Calu3 (cell line): ENCODE results near the gene RNF213. TPM values are rescaled to one million over a fixed set of nuclear protein-coding genes. Genes with fewer than 3 reads are reported as not detected.

Experiments
- BruUV-seq: library from RNA; stranded (reverse); fragments of 400-500 nt; replicated peaks from 2 replicates; lab custom pipeline; 2021; lab: Mats Ljungman, UMichigan
- CTCF ChIA-PET: fragments of 300-600 bp; sonication (Branson Sonifier 250); formaldehyde crosslinking; loops from one replicate; lab custom pipeline; 2022; ENCODE audit warnings: antibody characterized with exemption; lab: Charles Lee
- DNase-seq: peaks from one replicate; pipeline ENCODE4 v3.0.0; 2022
- H3K27ac Mint-ChIP-seq: one replicate; pipeline ENCODE4 v1.8.0; 2022; ENCODE audit warnings: mixed read lengths; ENCODE audit not compliant: unreplicated experiment
- H3K27me3 Mint-ChIP-seq: one replicate; pipeline ENCODE4 v1.8.0; 2022; ENCODE audit warnings: mixed read lengths; ENCODE audit not compliant: unreplicated experiment
- H3K36me3 Mint-ChIP-seq: one replicate; pipeline ENCODE4 v1.8.0; 2022; ENCODE audit warnings: mild to moderate bottlenecking, moderate library complexity, mixed read lengths; ENCODE audit not compliant: insufficient read depth, unreplicated experiment
- H3K4me1 Mint-ChIP-seq: one replicate; pipeline ENCODE4 v1.8.0; 2022; ENCODE audit warnings: mild to moderate bottlenecking, low read depth, mixed read lengths; ENCODE audit not compliant: unreplicated experiment
- H3K4me3 Mint-ChIP-seq: one replicate; pipeline ENCODE4 v1.8.0; 2022; ENCODE audit warnings: mild to moderate bottlenecking, low read depth, moderate library complexity, mixed read lengths; ENCODE audit not compliant: unreplicated experiment
- H3K9me3 Mint-ChIP-seq: one replicate; pipeline ENCODE4 v1.8.0; 2022; ENCODE audit warnings: low read depth, mixed read lengths; ENCODE audit not compliant: unreplicated experiment
- CTCF ChIP-seq: fragments of 200-600 bp; IDR thresholded peaks from one replicate; pipeline ENCODE4 v1.8.0; 2022; ENCODE audit warnings: antibody characterized with exemption; ENCODE audit not compliant: unreplicated experiment
- intact Hi-C: fragments of 100-400 bp; cut with micrococcal nuclease; formaldehyde crosslinking; loops from one replicate; pipeline ENCODE4 v1.10.0; 2022; ENCODE audit not compliant: unreplicated experiment
- total RNA-seq: library from RNA; stranded (reverse); gene quantifications from 2 replicates; pipeline ENCODE4 v1.2.3, GENCODE V29; 2022

Gene RNF213
- total RNA-seq, 1 experiment from 2014 or later = 221 TPM

- BruUV-seq = no TSS peak
- Mint-ChIP-seq H3K9me3 (no peaks in the 10 kb centered on the region), H3K27ac (no peak overlapping the region), H3K4me1 (peaks cover 1% of the 10 kb centered on the region), H3K36me3 (peaks cover 12% of the 10 kb centered on the region), H3K4me3 (no peak overlapping the region), H3K27me3 (no peaks in the 10 kb centered on the region)
- no peak for DNase-seq
- no peak for TF ChIP-seq CTCF
- CTCF ChIA-PET = no interaction called here
- intact Hi-C loops = no loop called here
Observed at GRCh38 chr17:80213643-80213975, 47.0 kb upstream of the RNF213 start.

GRCh38 chr17:80214012-80214877, 46.4 kb upstream of the RNF213 start:
- no peak overlapping the region for H3K4me3 Mint-ChIP-seq
- peaks cover 7% of the 10 kb centered on the region for H3K4me1 Mint-ChIP-seq
- H3K9me3 Mint-ChIP-seq = no peaks in the 10 kb centered on the region
- peaks cover 16% of the 10 kb centered on the region for H3K36me3 Mint-ChIP-seq
- no peak for DNase-seq
- no peak for TF ChIP-seq CTCF
- CTCF ChIA-PET = interaction anchor here (0.6 kb wide), 1 partner anchor 49 kb away, joined by 3 read pairs; no protein-coding TSS in a partner anchor
- intact Hi-C loops = no loop called here
- no peak overlapping the region for H3K27ac Mint-ChIP-seq
- H3K27me3 Mint-ChIP-seq = no peaks in the 10 kb centered on the region
- BruUV-seq = no TSS peak

- H3K4me1 Mint-ChIP-seq = peaks cover 13% of the 10 kb centered on the region
- CTCF ChIA-PET = interaction anchor here (0.6 kb wide), 1 partner anchor 50 kb away, joined by 3 read pairs; no protein-coding TSS in a partner anchor
- no peak for DNase-seq
- peaks cover 16% of the 10 kb centered on the region for H3K36me3 Mint-ChIP-seq
- H3K4me3 Mint-ChIP-seq = no peak overlapping the region
- no peaks in the 10 kb centered on the region for H3K9me3 Mint-ChIP-seq
- intact Hi-C loops = loop anchor here (5.0 kb wide), 1 partner anchor 37 kb away; no protein-coding TSS in a partner anchor
- no peak for TF ChIP-seq CTCF
- BruUV-seq = no TSS peak
- no peak overlapping the region for H3K27ac Mint-ChIP-seq
- no peaks in the 10 kb centered on the region for H3K27me3 Mint-ChIP-seq
Observed at GRCh38 chr17:80214878-80215210, 45.8 kb upstream of the RNF213 start.

GRCh38 chr17:80216473-80217456, 43.9 kb upstream of the RNF213 start:
- H3K9me3 Mint-ChIP-seq = no peaks in the 10 kb centered on the region
- DNase-seq = no peak
- peaks cover 13% of the 10 kb centered on the region for H3K4me1 Mint-ChIP-seq
- intact Hi-C loops = loop anchor here (5.0 kb wide), 1 partner anchor 36 kb away; no protein-coding TSS in a partner anchor
- BruUV-seq = no TSS peak
- H3K27me3 Mint-ChIP-seq = no peaks in the 10 kb centered on the region
- no peak overlapping the region for H3K4me3 Mint-ChIP-seq
- no peak for TF ChIP-seq CTCF
- no peak overlapping the region for H3K27ac Mint-ChIP-seq
- H3K36me3 Mint-ChIP-seq = peaks cover 17% of the 10 kb centered on the region
- CTCF ChIA-PET = no interaction called here
